Heart left ventricle (tissue), 13 donors: ENCODE measurements around the gene SLC25A3.

ENCODE experiments used
- CTCF ChIP-seq, 12 donors: fragments of 200-600 bp; sonication (generic) in 4 of 12; IDR thresholded peaks; one replicate each; pipeline versions ENCODE4 v1.5.0 to v1.8.0; 2018 to 2022; ENCODE audit warnings: antibody characterized with exemption in 12 of 12, mild to moderate bottlenecking in 5 of 12
- POLR2A ChIP-seq, 2 donors: fragments of 450-650 bp; IDR thresholded peaks; one replicate each; pipeline ENCODE4 v1.6.1; 2017; ENCODE audit warnings: antibody characterized with exemption in 2 of 2, mild to moderate bottlenecking in 2 of 2, moderate library complexity in 2 of 2
- donor health status: ischemic (EF 13 %, LVEDD 7.1; RV severe dilation, severe dysfunction).
- donor health status: DM: no; HTN: yes; CAD: no.
- donor health status: DM: no; HTN: no; CAD: no.
- donor health status: ischemic (EF 25% LVEDD 6.9; RV normal size, moderate dysfunction).
- donor health status: ischemic (EF 25% LVEDD 5.7; RV mildly dilated, moderate dysfunction).
- donor health status: ischemic (EF 35%, LVEDD 5.7; RV mildly dilated, moderate dysfunction).
- donor health status: nonischemic (EF 11% LVEDD 7.7; RV severe dilation, severe dysfunction).
- donor health status: DM: yes; HTN: yes; CAD: no.
- donor health status: PGD.
- donor health status: ischemic (EF 29% LVEDD 5.4; RV normal size, mild dysfunction).
- donor health status: nonischemic (EF 23%, LVEDD 6.1; RV moderate dilation, normal function).

DNA sequence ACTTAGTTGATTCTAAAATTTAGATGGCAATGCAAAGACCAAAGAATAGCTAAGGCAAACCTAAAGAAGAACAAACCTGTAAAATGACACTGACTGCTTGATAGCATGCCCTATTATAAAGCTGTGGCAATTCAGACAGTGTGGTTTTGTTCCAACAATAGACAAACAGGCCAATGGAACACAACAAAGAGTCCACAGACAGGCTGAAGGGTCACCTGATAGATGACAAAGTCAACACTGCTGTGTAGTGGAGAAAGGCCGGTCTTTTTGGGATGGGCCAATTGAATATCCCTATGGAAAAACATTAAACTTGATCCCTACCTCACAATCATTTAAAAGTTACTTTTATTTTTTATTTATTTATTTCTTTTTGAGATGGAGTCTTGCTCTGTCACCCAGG, 33.8 kb upstream of the SLC25A3 start:
- TF ChIP-seq CTCF (IDR thresholded peaks at IDR 0.05) (no peak), POLR2A (IDR thresholded peaks at IDR 0.05) (no peak)
